ENCODE data around the gene CKB. TPM values are rescaled to one million over a fixed set of nuclear protein-coding genes. Genes with fewer than 3 reads are reported as not detected.

CKB gene
- total RNA-seq, 1 experiment from 2014 or later: 28.2 TPM

DNA sequence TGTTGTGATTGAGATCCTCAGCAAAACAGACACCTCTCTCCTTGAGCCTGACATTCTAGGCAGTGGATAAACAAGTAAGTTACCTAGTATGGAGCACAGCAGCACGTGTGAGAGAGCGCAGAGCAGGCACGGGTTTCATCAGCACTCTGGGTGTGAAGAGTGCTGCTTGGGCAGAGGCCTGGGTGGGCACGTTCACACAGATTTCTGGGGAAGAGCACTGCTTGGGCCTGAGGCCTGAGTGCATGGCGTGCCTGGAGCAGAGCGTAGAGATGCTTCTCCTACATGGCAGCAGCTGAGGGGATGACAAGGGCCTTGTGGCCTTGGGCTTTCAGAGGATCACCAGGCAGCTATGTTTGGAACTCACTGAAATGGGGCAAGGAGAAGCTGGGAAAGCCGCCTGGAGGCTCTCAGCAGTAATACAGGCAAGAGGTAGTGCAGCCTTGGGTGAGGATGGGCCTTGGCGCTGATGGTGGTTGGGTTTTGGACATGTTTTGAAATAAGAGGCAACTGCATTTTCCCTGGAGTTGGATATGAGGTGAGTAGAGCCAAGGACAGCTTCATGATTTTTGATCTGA lies 17.6 kb downstream of the CKB start:
- peaks cover 1% of the 10 kb centered on the region for H3K4me1 Mint-ChIP-seq (ENCODE audit: low read depth, unreplicated experiment)
- peak overlapping the region; percentile 3 for H3K27ac Mint-ChIP-seq (ENCODE audit: unreplicated experiment)
- no TSS peak for BruUV-seq (replicated peaks)
- CTCF ChIA-PET: no interaction called here
- H3K36me3 Mint-ChIP-seq (ENCODE audit: insufficient read depth, unreplicated experiment): peaks cover 75% of the 10 kb centered on the region
- no peaks in the 10 kb centered on the region for H3K9me3 Mint-ChIP-seq (ENCODE audit: low read depth, unreplicated experiment)
- H3K27me3 Mint-ChIP-seq (ENCODE audit: unreplicated experiment): no peaks in the 10 kb centered on the region
- H3K4me3 Mint-ChIP-seq (ENCODE audit: low read depth, unreplicated experiment): no peak overlapping the region
- TF ChIP-seq, protein P1, sequence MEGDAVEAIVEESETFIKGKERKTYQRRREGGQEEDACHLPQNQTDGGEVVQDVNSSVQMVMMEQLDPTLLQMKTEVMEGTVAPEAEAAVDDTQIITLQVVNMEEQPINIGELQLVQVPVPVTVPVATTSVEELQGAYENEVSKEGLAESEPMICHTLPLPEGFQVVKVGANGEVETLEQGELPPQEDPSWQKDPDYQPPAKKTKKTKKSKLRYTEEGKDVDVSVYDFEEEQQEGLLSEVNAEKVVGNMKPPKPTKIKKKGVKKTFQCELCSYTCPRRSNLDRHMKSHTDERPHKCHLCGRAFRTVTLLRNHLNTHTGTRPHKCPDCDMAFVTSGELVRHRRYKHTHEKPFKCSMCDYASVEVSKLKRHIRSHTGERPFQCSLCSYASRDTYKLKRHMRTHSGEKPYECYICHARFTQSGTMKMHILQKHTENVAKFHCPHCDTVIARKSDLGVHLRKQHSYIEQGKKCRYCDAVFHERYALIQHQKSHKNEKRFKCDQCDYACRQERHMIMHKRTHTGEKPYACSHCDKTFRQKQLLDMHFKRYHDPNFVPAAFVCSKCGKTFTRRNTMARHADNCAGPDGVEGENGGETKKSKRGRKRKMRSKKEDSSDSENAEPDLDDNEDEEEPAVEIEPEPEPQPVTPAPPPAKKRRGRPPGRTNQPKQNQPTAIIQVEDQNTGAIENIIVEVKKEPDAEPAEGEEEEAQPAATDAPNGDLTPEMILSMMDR (IDR thresholded peaks at IDR 0.05; ENCODE audit: unreplicated experiment): no peak
- intact Hi-C loops (cut with micrococcal nuclease; ENCODE audit: unreplicated experiment): no loop called here
- DNase-seq: no peak

DNA sequence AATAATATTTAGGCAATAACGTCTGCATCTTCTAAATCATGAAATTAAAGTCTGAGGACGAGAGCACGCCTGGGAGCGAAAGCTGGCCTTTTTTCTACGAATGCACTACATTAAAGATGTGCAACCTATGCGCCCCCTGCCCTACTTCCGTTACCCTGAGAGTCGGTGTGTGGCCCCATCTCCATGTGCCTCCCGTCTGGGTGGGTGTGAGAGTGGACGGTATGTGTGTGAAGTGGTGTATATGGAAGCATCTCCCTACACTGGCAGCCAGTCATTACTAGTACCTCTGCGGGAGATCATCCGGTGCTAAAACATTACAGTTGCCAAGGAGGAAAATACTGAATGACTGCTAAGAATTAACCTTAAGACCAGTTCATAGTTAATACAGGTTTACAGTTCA lies 19.3 kb downstream of the CKB start:
- Mint-ChIP-seq H3K9me3 (ENCODE audit: low read depth, unreplicated experiment) (no peaks in the 10 kb centered on the region), H3K27me3 (ENCODE audit: unreplicated experiment) (no peaks in the 10 kb centered on the region), H3K4me3 (ENCODE audit: low read depth, unreplicated experiment) (no peak overlapping the region), H3K36me3 (ENCODE audit: insufficient read depth, unreplicated experiment) (peaks cover 70% of the 10 kb centered on the region), H3K27ac (ENCODE audit: unreplicated experiment) (no peak overlapping the region), H3K4me1 (ENCODE audit: low read depth, unreplicated experiment) (peaks cover 5% of the 10 kb centered on the region)
- no peak for DNase-seq
- intact Hi-C loops (cut with micrococcal nuclease; ENCODE audit: unreplicated experiment): no loop called here
- TSS peak; percentile 57 for BruUV-seq (replicated peaks)
- CTCF ChIA-PET: no interaction called here
- TF ChIP-seq, protein P1 (IDR thresholded peaks at IDR 0.05; ENCODE audit: unreplicated experiment): no peak

DNA sequence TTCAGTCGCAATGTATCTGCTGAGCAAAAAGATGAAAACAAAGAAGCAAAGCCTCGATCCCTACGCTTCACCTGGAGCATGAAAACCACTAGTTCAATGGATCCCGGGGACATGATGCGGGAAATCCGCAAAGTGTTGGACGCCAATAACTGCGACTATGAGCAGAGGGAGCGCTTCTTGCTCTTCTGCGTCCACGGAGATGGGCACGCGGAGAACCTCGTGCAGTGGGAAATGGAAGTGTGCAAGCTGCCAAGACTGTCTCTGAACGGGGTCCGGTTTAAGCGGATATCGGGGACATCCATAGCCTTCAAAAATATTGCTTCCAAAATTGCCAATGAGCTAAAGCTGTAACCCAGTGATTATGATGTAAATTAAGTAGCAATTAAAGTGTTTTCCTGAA lies 19.8 kb downstream of the CKB start:
- no peak overlapping the region for H3K27ac Mint-ChIP-seq (ENCODE audit: unreplicated experiment)
- DNase-seq: no peak
- BruUV-seq (replicated peaks): no TSS peak
- CTCF ChIA-PET: no interaction called here
- peaks cover 68% of the 10 kb centered on the region for H3K36me3 Mint-ChIP-seq (ENCODE audit: insufficient read depth, unreplicated experiment)
- peaks cover 5% of the 10 kb centered on the region for H3K4me1 Mint-ChIP-seq (ENCODE audit: low read depth, unreplicated experiment)
- H3K4me3 Mint-ChIP-seq (ENCODE audit: low read depth, unreplicated experiment): no peak overlapping the region
- intact Hi-C loops (cut with micrococcal nuclease; ENCODE audit: unreplicated experiment): no loop called here
- H3K27me3 Mint-ChIP-seq (ENCODE audit: unreplicated experiment): no peaks in the 10 kb centered on the region
- H3K9me3 Mint-ChIP-seq (ENCODE audit: low read depth, unreplicated experiment): no peaks in the 10 kb centered on the region
- TF ChIP-seq, protein P1 (IDR thresholded peaks at IDR 0.05; ENCODE audit: unreplicated experiment): no peak

DNA sequence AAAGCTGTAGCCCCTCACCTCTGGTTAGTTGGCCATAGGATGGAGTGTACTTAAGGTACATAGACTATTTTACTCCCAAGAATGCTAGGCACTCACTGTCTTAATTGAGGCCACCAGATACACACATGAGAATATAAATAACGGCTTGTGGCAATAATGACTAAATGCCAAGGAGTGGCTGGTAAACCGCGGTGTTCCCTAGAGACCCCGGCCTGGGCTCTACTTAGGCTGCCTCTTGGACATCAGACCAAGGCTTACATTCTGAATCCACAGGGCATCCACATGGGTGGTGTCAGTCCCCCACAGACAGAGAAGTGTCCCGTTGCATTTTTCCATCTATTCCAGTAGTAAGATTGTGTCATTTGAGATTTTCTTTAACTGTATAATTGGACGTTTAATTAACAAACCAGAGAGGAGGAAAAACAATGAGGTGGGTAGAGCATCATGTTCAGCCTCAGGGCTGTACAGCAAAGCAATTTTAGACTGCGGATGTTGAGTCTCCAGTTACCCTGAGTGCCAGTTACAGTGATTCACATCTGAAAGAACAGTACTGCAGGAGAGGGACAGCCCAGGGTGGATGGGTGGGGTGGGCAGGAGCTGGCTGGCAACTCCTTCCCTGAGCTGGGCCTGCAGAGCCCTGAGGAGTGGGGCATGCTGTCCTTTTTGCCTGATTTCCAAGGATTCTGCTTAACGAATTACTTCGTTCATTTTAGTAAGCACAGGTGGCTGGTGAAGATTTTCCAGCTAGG lies 20.5 kb downstream of the CKB start:
- no peak for DNase-seq
- CTCF ChIA-PET: no interaction called here
- H3K27me3 Mint-ChIP-seq (ENCODE audit: unreplicated experiment): no peaks in the 10 kb centered on the region
- peaks cover 5% of the 10 kb centered on the region for H3K4me1 Mint-ChIP-seq (ENCODE audit: low read depth, unreplicated experiment)
- H3K27ac Mint-ChIP-seq (ENCODE audit: unreplicated experiment): no peak overlapping the region
- TF ChIP-seq, protein P1 (IDR thresholded peaks at IDR 0.05; ENCODE audit: unreplicated experiment): no peak
- H3K9me3 Mint-ChIP-seq (ENCODE audit: low read depth, unreplicated experiment): no peaks in the 10 kb centered on the region
- intact Hi-C loops (cut with micrococcal nuclease; ENCODE audit: unreplicated experiment): no loop called here
- BruUV-seq (replicated peaks): no TSS peak
- H3K4me3 Mint-ChIP-seq (ENCODE audit: low read depth, unreplicated experiment): no peak overlapping the region
- H3K36me3 Mint-ChIP-seq (ENCODE audit: insufficient read depth, unreplicated experiment): peaks cover 60% of the 10 kb centered on the region
